Measurements from ENCODE around the gene ERCC6. TPM values are rescaled to one million over a fixed set of nuclear protein-coding genes. Genes with fewer than 3 reads are reported as not detected.

The ERCC6 gene
- total RNA-seq, 1 experiment from 2014 or later = 18.2 TPM

DNA sequence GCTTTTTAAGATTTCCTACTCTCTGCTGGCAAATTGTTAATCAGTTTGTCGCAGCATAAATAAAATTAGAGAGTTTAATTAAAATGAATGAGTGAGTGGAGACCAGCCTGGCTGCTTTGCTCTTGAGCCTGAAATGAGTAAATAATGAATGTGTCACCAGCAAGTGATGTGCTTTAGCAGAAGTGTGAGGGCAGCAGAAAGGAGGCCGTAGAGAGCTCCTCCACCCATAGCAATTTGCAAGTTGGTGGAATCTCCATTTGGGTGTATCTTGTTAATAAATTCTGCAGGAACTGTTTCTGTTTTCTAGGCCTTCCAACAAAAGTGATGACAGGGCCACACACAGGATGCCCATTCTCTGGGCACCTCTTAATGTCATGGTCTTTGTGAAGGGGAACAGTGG lies 18.8 kb upstream of the ERCC6 start:
- Mint-ChIP-seq H3K4me1 (peaks cover 4 to 10% of the 10 kb centered on the region in 2 experiments; a peak in 3 of 4 replicates), H3K9me3 (peaks cover 3 to 12% of the 10 kb centered on the region in 2 experiments; a peak in 4 of 5 replicates), H3K27ac (no peak overlapping the region), H3K27me3 (ENCODE audit: low read depth) (peaks cover 33% of the 10 kb centered on the region), H3K4me3 (no peak overlapping the region), H3K36me3 (ENCODE audit: insufficient read depth in 1 of 3, low read depth in 3 of 3) (no peaks in the 10 kb centered on the region; a peak in 1 of 7 replicates)
- no peaks in the 10 kb centered on the region for H4K20me1 ChIP-seq (ENCODE audit: control insufficient read depth, insufficient read depth, insufficient read length)
- no peak overlapping the region for H2BK20ac ChIP-seq (ENCODE audit: low read depth, low read length, poor library complexity, severe bottlenecking)
- no peak overlapping the region for H2BK15ac ChIP-seq (ENCODE audit: low read depth, low read length)
- H3K56ac ChIP-seq (ENCODE audit: insufficient read length, low read depth, low read length) = no peak overlapping the region
- no peaks in the 10 kb centered on the region for H3K23me2 ChIP-seq (ENCODE audit: insufficient read length, low read depth, low read length, poor library complexity, severe bottlenecking)
- no peak overlapping the region for H2BK120ac ChIP-seq (ENCODE audit: low read depth, low read length, poor library complexity, severe bottlenecking)
- H3K9ac ChIP-seq (ENCODE audit: extremely low read depth, insufficient read length, low read length) = no peak overlapping the region
- no peaks in the 10 kb centered on the region for H3K9me3 ChIP-seq (ENCODE audit: control insufficient read depth, low read depth, low read length)
- TF ChIP-seq, protein P1, sequence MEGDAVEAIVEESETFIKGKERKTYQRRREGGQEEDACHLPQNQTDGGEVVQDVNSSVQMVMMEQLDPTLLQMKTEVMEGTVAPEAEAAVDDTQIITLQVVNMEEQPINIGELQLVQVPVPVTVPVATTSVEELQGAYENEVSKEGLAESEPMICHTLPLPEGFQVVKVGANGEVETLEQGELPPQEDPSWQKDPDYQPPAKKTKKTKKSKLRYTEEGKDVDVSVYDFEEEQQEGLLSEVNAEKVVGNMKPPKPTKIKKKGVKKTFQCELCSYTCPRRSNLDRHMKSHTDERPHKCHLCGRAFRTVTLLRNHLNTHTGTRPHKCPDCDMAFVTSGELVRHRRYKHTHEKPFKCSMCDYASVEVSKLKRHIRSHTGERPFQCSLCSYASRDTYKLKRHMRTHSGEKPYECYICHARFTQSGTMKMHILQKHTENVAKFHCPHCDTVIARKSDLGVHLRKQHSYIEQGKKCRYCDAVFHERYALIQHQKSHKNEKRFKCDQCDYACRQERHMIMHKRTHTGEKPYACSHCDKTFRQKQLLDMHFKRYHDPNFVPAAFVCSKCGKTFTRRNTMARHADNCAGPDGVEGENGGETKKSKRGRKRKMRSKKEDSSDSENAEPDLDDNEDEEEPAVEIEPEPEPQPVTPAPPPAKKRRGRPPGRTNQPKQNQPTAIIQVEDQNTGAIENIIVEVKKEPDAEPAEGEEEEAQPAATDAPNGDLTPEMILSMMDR (conservative IDR thresholded peaks at IDR 0.05) = no peak
- H3K79me2 ChIP-seq (ENCODE audit: insufficient read depth, low read length) = no peaks in the 10 kb centered on the region
- H3K27me3 ChIP-seq (ENCODE audit: insufficient read depth, low read length) = no peaks in the 10 kb centered on the region
- DNase-seq = no peak
- H3K23ac ChIP-seq (ENCODE audit: insufficient read length, low read depth, low read length) = no peak overlapping the region
- no peak overlapping the region for H3K18ac ChIP-seq (ENCODE audit: insufficient read length, low read depth, low read length)
- no peak overlapping the region for H3T11ph ChIP-seq (ENCODE audit: low read length)
- H4K5ac ChIP-seq (ENCODE audit: insufficient read length, low read depth, low read length) = no peak overlapping the region
- WGBS (ENCODE audit: extremely low coverage, insufficient read length, low lambda C conversion rate) = no CpG with 5 or more reads among the region's 2 CpGs
- no peak overlapping the region for H2AK5ac ChIP-seq (ENCODE audit: insufficient read length, low read length)
- no peaks in the 10 kb centered on the region for H3K79me1 ChIP-seq (ENCODE audit: insufficient read depth, low read depth, low read length, poor library complexity, severe bottlenecking)
- H3K4me2 ChIP-seq (ENCODE audit: insufficient read depth, insufficient read length, low read length) = no peak overlapping the region
- no peak overlapping the region for H3K14ac ChIP-seq (ENCODE audit: insufficient read depth, low read length)
- no peak overlapping the region for H3K4ac ChIP-seq (ENCODE audit: low read depth, low read length)
- H4K91ac ChIP-seq (ENCODE audit: insufficient read length, low read depth, low read length) = no peak overlapping the region
- no peak overlapping the region for H2BK5ac ChIP-seq (ENCODE audit: insufficient read length, low read length)
- H3K4me1 ChIP-seq (ENCODE audit: insufficient read depth, low read length) = no peaks in the 10 kb centered on the region
- no peak overlapping the region for H4K8ac ChIP-seq (replicated peaks; ENCODE audit: insufficient read length, low read depth, low read length)
- no peak overlapping the region for H3K27ac ChIP-seq (ENCODE audit: insufficient read length, low read depth, low read length)
- H2BK12ac ChIP-seq (ENCODE audit: insufficient read length, low read depth, low read length) = no peak overlapping the region
- no peak overlapping the region for H2AFZ ChIP-seq (ENCODE audit: low read length)
